ENCODE results near the gene PVRIG. TPM values are rescaled to one million over a fixed set of nuclear protein-coding genes. Genes with fewer than 3 reads are reported as not detected.
"Not testable (repeated sequence)": the region's sequence is repeated elsewhere in the genome, so short reads cannot be mapped to it uniquely, and the experiment has no call there.

PVRIG gene
- total RNA-seq, 1 donor from 2014 or later: not detected

DNA sequence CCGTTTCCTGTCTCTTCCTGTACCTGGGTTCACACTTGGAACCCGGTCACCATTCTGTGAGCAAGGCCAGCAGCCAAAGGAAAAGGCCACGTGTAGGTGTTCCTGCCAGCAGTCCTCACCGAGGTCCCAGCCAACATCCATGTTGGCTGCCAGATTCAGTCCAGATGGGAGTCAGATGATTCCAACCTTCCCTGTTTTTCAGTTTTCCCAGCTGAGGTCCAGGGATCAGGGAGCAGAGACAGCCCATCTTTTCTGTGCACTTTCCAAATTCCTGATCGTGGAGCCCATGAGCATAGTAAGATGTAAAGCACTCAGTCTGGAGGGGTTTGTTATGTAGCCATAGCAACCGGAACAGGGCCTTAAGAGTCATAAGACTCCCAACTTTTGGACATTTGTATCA lies 3.9 kb upstream of the PVRIG start:
- H3K36me3 ChIP-seq (ENCODE audit: control insufficient read depth, insufficient read depth, low read length): no peaks in the 10 kb centered on the region

DNA sequence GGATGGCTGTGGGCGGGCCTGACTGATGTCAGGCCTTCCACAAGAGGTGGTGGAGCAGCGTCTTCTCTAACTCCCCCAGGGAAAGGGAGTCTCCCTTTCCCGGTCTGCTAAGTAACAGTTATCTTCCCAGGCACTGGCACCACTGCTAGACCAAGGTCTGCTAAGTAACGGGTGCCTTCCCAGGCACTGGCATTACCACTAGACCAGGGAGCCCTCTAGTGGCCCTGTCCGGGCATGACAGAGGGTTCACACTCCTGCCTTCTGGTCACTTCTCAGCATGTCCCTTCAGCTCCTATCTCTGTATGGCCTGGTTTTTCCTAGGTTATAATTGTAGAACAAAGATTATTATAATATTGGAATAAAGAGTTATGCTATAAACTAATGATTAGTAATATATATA lies 1.8 kb upstream of the PVRIG start:
- H3K36me3 ChIP-seq (ENCODE audit: control insufficient read depth, insufficient read depth, low read length); H3K27me3 ChIP-seq (ENCODE audit: control insufficient read depth, insufficient read depth, low read length); H3K4me3 ChIP-seq (ENCODE audit: low read depth, low read length); DNase-seq (ENCODE audit: low read depth): not testable (repeated sequence)
- TF ChIP-seq, protein P1, sequence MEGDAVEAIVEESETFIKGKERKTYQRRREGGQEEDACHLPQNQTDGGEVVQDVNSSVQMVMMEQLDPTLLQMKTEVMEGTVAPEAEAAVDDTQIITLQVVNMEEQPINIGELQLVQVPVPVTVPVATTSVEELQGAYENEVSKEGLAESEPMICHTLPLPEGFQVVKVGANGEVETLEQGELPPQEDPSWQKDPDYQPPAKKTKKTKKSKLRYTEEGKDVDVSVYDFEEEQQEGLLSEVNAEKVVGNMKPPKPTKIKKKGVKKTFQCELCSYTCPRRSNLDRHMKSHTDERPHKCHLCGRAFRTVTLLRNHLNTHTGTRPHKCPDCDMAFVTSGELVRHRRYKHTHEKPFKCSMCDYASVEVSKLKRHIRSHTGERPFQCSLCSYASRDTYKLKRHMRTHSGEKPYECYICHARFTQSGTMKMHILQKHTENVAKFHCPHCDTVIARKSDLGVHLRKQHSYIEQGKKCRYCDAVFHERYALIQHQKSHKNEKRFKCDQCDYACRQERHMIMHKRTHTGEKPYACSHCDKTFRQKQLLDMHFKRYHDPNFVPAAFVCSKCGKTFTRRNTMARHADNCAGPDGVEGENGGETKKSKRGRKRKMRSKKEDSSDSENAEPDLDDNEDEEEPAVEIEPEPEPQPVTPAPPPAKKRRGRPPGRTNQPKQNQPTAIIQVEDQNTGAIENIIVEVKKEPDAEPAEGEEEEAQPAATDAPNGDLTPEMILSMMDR (IDR thresholded peaks at IDR 0.05; ENCODE audit: insufficient read depth, low read length, poor library complexity, severe bottlenecking): peak; percentile 46

More for the DNA sequence above, 3.9 kb upstream of the PVRIG start:
- H3K4me3 ChIP-seq (ENCODE audit: low read depth, low read length): no peak overlapping the region
- peaks cover 3% of the 10 kb centered on the region for H3K27me3 ChIP-seq (ENCODE audit: control insufficient read depth, insufficient read depth, low read length)
- DNase-seq (ENCODE audit: low read depth): no peak
- TF ChIP-seq, protein P1 (IDR thresholded peaks at IDR 0.05; ENCODE audit: insufficient read depth, low read length, poor library complexity, severe bottlenecking): no peak

DNA sequence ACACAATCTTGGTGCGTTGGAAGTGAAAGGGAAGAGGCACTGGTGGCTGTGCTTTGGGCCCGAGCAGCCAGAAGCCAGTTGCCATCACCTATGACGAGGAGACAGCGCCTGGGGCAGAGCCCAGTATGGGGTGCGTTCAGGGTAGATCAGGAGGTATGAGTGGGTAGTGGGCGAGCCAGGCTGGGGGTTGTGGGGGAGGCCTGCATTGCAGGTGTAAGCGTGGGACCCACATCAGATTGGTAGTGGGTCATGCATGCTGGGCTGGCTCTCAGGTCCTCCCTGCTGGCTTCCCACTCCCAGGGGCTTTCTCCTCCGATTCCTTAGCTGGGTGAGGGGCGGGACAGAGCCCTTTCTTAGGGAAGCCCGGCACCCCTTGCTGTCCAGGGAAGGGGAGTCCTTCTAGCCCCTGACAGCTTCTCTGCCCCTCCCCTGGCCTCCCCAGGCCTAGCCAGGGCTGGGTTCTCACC lies 445 bp upstream of the PVRIG start:
- TF ChIP-seq, protein P1 (IDR thresholded peaks at IDR 0.05; ENCODE audit: insufficient read depth, low read length, poor library complexity, severe bottlenecking): no peak
- H3K4me3 ChIP-seq (ENCODE audit: low read depth, low read length): no peak overlapping the region
- H3K27me3 ChIP-seq (ENCODE audit: control insufficient read depth, insufficient read depth, low read length): no peaks in the 10 kb centered on the region
- no peaks in the 10 kb centered on the region for H3K36me3 ChIP-seq (ENCODE audit: control insufficient read depth, insufficient read depth, low read length)
- no peak for DNase-seq (ENCODE audit: low read depth)

DNA sequence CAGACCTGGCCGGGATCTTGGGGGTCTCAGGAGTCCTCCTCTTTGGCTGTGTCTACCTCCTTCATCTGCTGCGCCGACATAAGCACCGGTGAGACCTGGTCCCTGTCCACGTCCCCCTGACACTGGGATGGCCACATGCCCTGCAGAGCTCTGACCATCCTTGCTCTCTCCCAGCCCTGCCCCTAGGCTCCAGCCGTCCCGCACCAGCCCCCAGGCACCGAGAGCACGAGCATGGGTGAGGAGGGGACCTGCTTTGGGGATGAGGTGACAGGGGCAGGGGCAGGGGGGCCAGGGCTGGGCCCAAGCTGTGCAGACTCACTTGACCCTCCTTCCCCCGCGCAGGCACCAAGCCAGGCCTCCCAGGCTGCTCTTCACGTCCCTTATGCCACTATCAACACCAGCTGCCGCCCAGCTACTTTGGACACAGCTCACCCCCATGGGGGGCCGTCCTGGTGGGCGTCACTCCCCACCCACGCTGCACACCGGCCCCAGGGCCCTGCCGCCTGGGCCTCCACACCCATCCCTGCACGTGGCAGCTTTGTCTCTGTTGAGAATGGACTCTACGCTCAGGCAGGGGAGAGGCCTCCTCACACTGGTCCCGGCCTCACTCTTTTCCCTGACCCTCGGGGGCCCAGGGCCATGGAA lies 959 bp downstream of the PVRIG start:
- Histone ChIP-seq H3K27me3 (ENCODE audit: control insufficient read depth, insufficient read depth, low read length) (no peaks in the 10 kb centered on the region), H3K36me3 (ENCODE audit: control insufficient read depth, insufficient read depth, low read length) (no peaks in the 10 kb centered on the region), H3K4me3 (ENCODE audit: low read depth, low read length) (no peak overlapping the region)
- TF ChIP-seq, protein P1 (IDR thresholded peaks at IDR 0.05; ENCODE audit: insufficient read depth, low read length, poor library complexity, severe bottlenecking): no peak
- no peak for DNase-seq (ENCODE audit: low read depth)

DNA sequence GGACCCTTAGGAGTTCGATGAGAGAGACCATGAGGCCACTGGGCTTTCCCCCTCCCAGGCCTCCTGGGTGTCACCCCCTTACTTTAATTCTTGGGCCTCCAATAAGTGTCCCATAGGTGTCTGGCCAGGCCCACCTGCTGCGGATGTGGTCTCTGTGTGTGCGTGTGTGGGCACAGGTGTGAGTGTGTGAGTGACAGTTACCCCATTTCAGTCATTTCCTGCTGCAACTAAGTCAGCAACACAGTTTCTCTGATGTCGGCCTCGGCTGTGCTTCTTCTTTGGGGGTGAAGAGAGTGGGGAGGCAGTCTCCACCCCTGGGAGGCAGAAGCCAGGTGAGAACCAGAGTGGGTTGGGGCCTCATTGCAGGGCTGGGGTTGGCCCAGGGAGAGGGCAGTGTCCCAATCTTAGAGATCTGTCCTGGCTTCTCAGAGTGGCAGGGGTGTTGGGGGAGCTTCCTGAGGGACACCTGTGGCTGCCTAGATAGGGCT lies 1.5 kb downstream of the PVRIG start:
- Histone ChIP-seq H3K27me3 (ENCODE audit: control insufficient read depth, insufficient read depth, low read length) (no peaks in the 10 kb centered on the region), H3K4me3 (ENCODE audit: low read depth, low read length) (no peak overlapping the region), H3K36me3 (ENCODE audit: control insufficient read depth, insufficient read depth, low read length) (no peaks in the 10 kb centered on the region)
- no peak for DNase-seq (ENCODE audit: low read depth)
- TF ChIP-seq, protein P1 (IDR thresholded peaks at IDR 0.05; ENCODE audit: insufficient read depth, low read length, poor library complexity, severe bottlenecking): no peak

All from kidney epithelial cell (primary cell).